HepG2 (cell line): ENCODE data around the gene TUT1. TPM values are rescaled to one million over a fixed set of nuclear protein-coding genes. Genes with fewer than 3 reads are reported as not detected.

ENCODE experiments used
- HOXA9 ChIP-seq: sonication (generic); formaldehyde crosslinking; IDR thresholded peaks from 2 replicates; pipeline ENCODE4 v1.8.1; 2022; ENCODE audit warnings: missing genetic modification reagents, mild to moderate bottlenecking, moderate library complexity, borderline replicate concordance
- MTA1 ChIP-seq: sonication (generic); formaldehyde crosslinking; IDR thresholded peaks from 2 replicates; pipeline ENCODE4 v1.4.0; 2020; ENCODE audit warnings: missing genetic modification reagents, mild to moderate bottlenecking, borderline replicate concordance
- SKI ChIP-seq: fragments of 450-650 bp; IDR thresholded peaks from one replicate; pipeline ENCODE4 v1.6.1; 2018; ENCODE audit warnings: mild to moderate bottlenecking; ENCODE audit not compliant: partially characterized antibody
- TAF1 ChIP-seq: sonication (generic); formaldehyde crosslinking; IDR thresholded peaks from 2 replicates; pipeline ENCODE4 v1.4.0; 2020; ENCODE audit warnings: missing genetic modification reagents
- TARDBP ChIP-seq: sonication (generic); formaldehyde crosslinking; IDR thresholded peaks from 2 replicates; pipeline ENCODE4 v1.8.0; 2022; ENCODE audit warnings: mild to moderate bottlenecking, missing genetic modification reagents
- THRA ChIP-seq: sonication (generic); formaldehyde crosslinking; IDR thresholded peaks from 2 replicates; pipeline ENCODE4 v1.4.0; 2020; ENCODE audit warnings: missing genetic modification reagents, borderline replicate concordance
- UBTF ChIP-seq: sonication (generic); formaldehyde crosslinking; IDR thresholded peaks from 2 replicates; pipeline ENCODE4 v1.4.0; 2020; ENCODE audit warnings: mild to moderate bottlenecking, missing genetic modification reagents
- ZBTB7A ChIP-seq: sonication (generic); formaldehyde crosslinking; IDR thresholded peaks from 2 replicates; pipeline ENCODE4 v1.8.0; 2022; ENCODE audit warnings: mild to moderate bottlenecking, missing genetic modification reagents
- ZNF281 ChIP-seq: sonication (generic); formaldehyde crosslinking; IDR thresholded peaks from 2 replicates; pipeline ENCODE4 v1.4.0; 2020; ENCODE audit warnings: missing genetic modification reagents, borderline replicate concordance
- ZNF335 ChIP-seq: sonication (generic); formaldehyde crosslinking; IDR thresholded peaks from 2 replicates; pipeline ENCODE4 v1.4.0; 2020; ENCODE audit warnings: missing genetic modification reagents
- ZNF747 ChIP-seq: sonication (generic); formaldehyde crosslinking; IDR thresholded peaks from 2 replicates; pipeline ENCODE4 v1.8.1; 2023; ENCODE audit warnings: missing genetic modification reagents, mild to moderate bottlenecking, borderline replicate concordance
- polyA plus RNA-seq, 8 experiments: library from polyadenylated mRNA; depleted of rRNA in 3 of 8; stranded (reverse) in 7 of 8; unstranded in 1 of 8; fragments of >200 nt; fragmentation: Illumina TruSeq in 4 of 8; extraction: Trizol in 4 of 8; gene quantifications; 2 replicates each; pipeline versions ENCODE4 v1.2.1 to v1.2.3, GENCODE V29; 2011 to 2016; ENCODE audit warnings: low read depth in 4 of 8, missing spikeins in 1 of 8, mixed read lengths in 1 of 8; ENCODE audit not compliant: insufficient read depth in 1 of 8
- total RNA-seq, 5 experiments: library from RNA; depleted of rRNA; stranded (reverse); fragments of >200 nt; fragmentation: Illumina TruSeq; extraction: Trizol; gene quantifications; 2 replicates each; pipeline ENCODE4 v1.2.3, GENCODE V29; 2016; ENCODE audit warnings: low read depth in 1 of 5
- TF ChIP-seq, protein P1 (sequence below): sonication (generic); formaldehyde crosslinking; IDR thresholded peaks from 2 replicates; pipeline ENCODE4 v1.5.0; 2020; ENCODE audit warnings: mild to moderate bottlenecking, missing genetic modification reagents, borderline replicate concordance

The TUT1 gene
- total and polyA plus RNA-seq, 2 of the 13 experiments (the other 11 are each of a cell fraction or from before 2014, with no cell fraction given): 9.7 to 14.3 TPM

GRCh38 chr11:62599069-62599696 lies 7.9 kb upstream of the TUT1 start (continued):
- peak; percentile 45; the same call in 1 of the 2 replicates for TF ChIP-seq THRA (CRISPR knock-in tag)
- 0 out of 2 replicates have a peak, but pooled peaks have one; percentile 28 for TF ChIP-seq UBTF (CRISPR knock-in tag)
- TF ChIP-seq, protein P1, sequence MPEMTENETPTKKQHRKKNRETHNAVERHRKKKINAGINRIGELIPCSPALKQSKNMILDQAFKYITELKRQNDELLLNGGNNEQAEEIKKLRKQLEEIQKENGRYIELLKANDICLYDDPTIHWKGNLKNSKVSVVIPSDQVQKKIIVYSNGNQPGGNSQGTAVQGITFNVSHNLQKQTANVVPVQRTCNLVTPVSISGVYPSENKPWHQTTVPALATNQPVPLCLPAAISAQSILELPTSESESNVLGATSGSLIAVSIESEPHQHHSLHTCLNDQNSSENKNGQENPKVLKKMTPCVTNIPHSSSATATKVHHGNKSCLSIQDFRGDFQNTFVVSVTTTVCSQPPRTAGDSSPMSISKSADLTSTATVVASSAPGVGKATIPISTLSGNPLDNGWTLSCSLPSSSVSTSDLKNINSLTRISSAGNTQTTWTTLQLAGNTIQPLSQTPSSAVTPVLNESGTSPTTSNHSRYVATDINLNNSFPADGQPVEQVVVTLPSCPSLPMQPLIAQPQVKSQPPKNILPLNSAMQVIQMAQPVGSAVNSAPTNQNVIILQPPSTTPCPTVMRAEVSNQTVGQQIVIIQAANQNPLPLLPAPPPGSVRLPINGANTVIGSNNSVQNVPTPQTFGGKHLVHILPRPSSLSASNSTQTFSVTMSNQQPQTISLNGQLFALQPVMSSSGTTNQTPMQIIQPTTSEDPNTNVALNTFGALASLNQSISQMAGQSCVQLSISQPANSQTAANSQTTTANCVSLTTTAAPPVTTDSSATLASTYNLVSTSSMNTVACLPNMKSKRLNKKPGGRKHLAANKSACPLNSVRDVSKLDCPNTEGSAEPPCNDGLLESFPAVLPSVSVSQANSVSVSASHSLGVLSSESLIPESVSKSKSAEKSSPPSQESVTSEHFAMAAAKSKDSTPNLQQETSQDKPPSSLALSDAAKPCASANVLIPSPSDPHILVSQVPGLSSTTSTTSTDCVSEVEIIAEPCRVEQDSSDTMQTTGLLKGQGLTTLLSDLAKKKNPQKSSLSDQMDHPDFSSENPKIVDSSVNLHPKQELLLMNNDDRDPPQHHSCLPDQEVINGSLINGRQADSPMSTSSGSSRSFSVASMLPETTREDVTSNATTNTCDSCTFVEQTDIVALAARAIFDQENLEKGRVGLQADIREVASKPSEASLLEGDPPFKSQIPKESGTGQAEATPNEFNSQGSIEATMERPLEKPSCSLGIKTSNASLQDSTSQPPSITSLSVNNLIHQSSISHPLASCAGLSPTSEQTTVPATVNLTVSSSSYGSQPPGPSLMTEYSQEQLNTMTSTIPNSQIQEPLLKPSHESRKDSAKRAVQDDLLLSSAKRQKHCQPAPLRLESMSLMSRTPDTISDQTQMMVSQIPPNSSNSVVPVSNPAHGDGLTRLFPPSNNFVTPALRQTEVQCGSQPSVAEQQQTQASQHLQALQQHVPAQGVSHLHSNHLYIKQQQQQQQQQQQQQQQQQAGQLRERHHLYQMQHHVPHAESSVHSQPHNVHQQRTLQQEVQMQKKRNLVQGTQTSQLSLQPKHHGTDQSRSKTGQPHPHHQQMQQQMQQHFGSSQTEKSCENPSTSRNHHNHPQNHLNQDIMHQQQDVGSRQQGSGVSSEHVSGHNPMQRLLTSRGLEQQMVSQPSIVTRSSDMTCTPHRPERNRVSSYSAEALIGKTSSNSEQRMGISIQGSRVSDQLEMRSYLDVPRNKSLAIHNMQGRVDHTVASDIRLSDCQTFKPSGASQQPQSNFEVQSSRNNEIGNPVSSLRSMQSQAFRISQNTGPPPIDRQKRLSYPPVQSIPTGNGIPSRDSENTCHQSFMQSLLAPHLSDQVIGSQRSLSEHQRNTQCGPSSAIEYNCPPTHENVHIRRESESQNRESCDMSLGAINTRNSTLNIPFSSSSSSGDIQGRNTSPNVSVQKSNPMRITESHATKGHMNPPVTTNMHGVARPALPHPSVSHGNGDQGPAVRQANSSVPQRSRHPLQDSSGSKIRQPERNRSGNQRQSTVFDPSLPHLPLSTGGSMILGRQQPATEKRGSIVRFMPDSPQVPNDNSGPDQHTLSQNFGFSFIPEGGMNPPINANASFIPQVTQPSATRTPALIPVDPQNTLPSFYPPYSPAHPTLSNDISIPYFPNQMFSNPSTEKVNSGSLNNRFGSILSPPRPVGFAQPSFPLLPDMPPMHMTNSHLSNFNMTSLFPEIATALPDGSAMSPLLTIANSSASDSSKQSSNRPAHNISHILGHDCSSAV: no peak
- peak; percentile 9 for TF ChIP-seq SKI
- no peak for TF ChIP-seq ZNF747 (CRISPR knock-in tag)
- peak; percentile 46; the same call in 1 of the 2 replicates for TF ChIP-seq MTA1
- no peak for TF ChIP-seq ZNF335 (CRISPR knock-in tag)
- no peak for TF ChIP-seq HOXA9
- peak; percentile 59; the same call in 1 of the 2 replicates for TF ChIP-seq ZNF281 (CRISPR knock-in tag)
- no peak for TF ChIP-seq TAF1 (CRISPR knock-in tag)
- peak; percentile 75 for TF ChIP-seq TARDBP (CRISPR knock-in tag)
- no peak for TF ChIP-seq ZBTB7A (CRISPR knock-in tag)
